Upper lobe of left lung (tissue), 4 donors: ENCODE results near the gene SCLY.

Source experiments
- EP300 ChIP-seq, 4 donors: sonication (generic); formaldehyde crosslinking; IDR thresholded peaks; one replicate each; pipeline ENCODE4 v1.5.1; 2017; ENCODE audit warnings: antibody characterized with exemption in 4 of 4, control low read depth in 2 of 4
- TF ChIP-seq, protein P1 (sequence below), 6 experiments: fragments of 450-650 bp in 4 of 6; fragments of 200-600 bp in 2 of 6; sonication (generic) in 2 of 6; IDR thresholded peaks; one replicate each; pipeline ENCODE4 v1.5.1; 2016 to 2019; ENCODE audit warnings: antibody characterized with exemption in 6 of 6

DNA sequence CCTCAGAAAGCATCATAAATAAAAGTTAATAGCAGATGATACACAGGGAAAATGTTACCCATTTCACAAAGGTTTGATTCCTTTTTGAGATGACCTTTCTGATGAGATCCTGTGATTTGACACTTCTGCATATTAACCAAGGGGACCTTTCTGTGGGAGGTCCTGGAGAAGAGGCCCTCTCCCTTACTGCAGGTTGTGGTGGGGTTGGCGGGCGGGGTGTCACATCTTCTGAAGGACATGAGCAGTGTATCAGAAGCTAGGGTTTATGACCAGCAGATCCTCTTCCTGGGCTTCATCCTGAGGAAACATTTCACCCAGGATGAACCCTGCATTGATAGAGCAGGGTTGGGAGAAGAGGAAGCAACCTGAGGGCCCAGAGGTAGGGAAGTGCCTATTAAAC is 37.2 kb upstream of the SCLY start:
- TF ChIP-seq, protein P1, sequence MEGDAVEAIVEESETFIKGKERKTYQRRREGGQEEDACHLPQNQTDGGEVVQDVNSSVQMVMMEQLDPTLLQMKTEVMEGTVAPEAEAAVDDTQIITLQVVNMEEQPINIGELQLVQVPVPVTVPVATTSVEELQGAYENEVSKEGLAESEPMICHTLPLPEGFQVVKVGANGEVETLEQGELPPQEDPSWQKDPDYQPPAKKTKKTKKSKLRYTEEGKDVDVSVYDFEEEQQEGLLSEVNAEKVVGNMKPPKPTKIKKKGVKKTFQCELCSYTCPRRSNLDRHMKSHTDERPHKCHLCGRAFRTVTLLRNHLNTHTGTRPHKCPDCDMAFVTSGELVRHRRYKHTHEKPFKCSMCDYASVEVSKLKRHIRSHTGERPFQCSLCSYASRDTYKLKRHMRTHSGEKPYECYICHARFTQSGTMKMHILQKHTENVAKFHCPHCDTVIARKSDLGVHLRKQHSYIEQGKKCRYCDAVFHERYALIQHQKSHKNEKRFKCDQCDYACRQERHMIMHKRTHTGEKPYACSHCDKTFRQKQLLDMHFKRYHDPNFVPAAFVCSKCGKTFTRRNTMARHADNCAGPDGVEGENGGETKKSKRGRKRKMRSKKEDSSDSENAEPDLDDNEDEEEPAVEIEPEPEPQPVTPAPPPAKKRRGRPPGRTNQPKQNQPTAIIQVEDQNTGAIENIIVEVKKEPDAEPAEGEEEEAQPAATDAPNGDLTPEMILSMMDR (IDR thresholded peaks at IDR 0.05) = no peak
- TF ChIP-seq EP300 (IDR thresholded peaks at IDR 0.05) = no peak
